GM18508 (cell line): ENCODE measurements around the gene RPS6KA1.

Experiments
- ATAC-seq: cut with Tn5 transposase; IDR thresholded peaks from one replicate; pipeline ENCODE4 v1.9.1; 2021; ENCODE audit warnings: moderate number of reproducible peaks; ENCODE audit not compliant: insufficient read depth, unreplicated experiment

RPS6KA1 gene

GRCh38 chr1:26530895-26531598, 1.5 kb downstream of the RPS6KA1 start:
- no peak for ATAC-seq

- no peak for ATAC-seq
Observed at GRCh38 chr1:26531651-26532131, 2.1 kb downstream of the RPS6KA1 start.

GRCh38 chr1:26533951-26534509, 4.5 kb downstream of the RPS6KA1 start:
- ATAC-seq, result no peak

GRCh38 chr1:26535201-26535600, 5.6 kb downstream of the RPS6KA1 start:
- ATAC-seq, result no peak

GRCh38 chr1:26536081-26536480, 6.5 kb downstream of the RPS6KA1 start:
- ATAC-seq, result no peak

- no peak for ATAC-seq
Observed at GRCh38 chr1:26536521-26536920, 7.0 kb downstream of the RPS6KA1 start.

- no peak for ATAC-seq
Observed at GRCh38 chr1:26537951-26538352, 8.4 kb downstream of the RPS6KA1 start.

GRCh38 chr1:26538480-26539412, 9.2 kb downstream of the RPS6KA1 start:
- no peak for ATAC-seq

- ATAC-seq, result no peak
Observed at GRCh38 chr1:26539722-26540121, 10.2 kb downstream of the RPS6KA1 start.

- no peak for ATAC-seq
Observed at GRCh38 chr1:26540351-26540750, 10.8 kb downstream of the RPS6KA1 start.

- ATAC-seq, result no peak
Observed at GRCh38 chr1:26541431-26541815, 11.9 kb downstream of the RPS6KA1 start.

GRCh38 chr1:26541816-26542711, 12.5 kb downstream of the RPS6KA1 start:
- ATAC-seq, result peak; percentile 34

- ATAC-seq, result no peak
Observed at GRCh38 chr1:26542771-26543451, 13.3 kb downstream of the RPS6KA1 start.

- no peak for ATAC-seq
Observed at GRCh38 chr1:26543462-26543861, 13.9 kb downstream of the RPS6KA1 start.

GRCh38 chr1:26544126-26544525, 14.6 kb downstream of the RPS6KA1 start:
- no peak for ATAC-seq

GRCh38 chr1:26545969-26546323, 16.4 kb downstream of the RPS6KA1 start:
- ATAC-seq, result no peak

GRCh38 chr1:26546375-26546774, 16.8 kb downstream of the RPS6KA1 start:
- ATAC-seq, result no peak

GRCh38 chr1:26546819-26547218, 17.3 kb downstream of the RPS6KA1 start:
- ATAC-seq, result no peak

- no peak for ATAC-seq
Observed at GRCh38 chr1:26548841-26549240, 19.3 kb downstream of the RPS6KA1 start.

GRCh38 chr1:26550946-26551345, 21.4 kb downstream of the RPS6KA1 start:
- ATAC-seq, result no peak
